ENCODE results near the gene EXOC3L1.
A peak's percentile ranks its signal among the peaks of the same experiment; 100 is the strongest.

Gene EXOC3L1

DNA sequence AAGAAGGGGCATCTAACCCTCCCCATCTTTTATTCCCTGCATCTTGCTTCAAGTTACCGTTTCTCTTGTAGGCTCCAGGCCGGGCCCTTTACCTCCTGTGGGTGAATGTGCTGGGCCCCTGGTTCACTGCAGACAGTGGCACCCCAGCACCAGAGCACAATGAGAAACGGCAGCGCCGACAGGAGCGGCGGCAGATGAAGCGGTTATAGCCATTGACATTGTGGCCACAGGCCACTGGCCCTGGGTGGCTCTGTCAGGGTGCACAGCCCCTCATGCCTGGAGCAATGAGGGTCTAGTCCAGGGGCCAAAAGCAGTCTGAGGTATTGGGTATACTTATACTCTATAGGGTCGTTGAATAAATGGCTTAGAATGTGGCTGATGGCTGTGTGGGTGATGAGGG is 39.0 kb upstream of the EXOC3L1 start:
- Histone ChIP-seq H3K27ac (no peak overlapping the region), H3K36me3 (replicated peaks) (peaks cover 52% of the 10 kb centered on the region), H3K4me3 (ENCODE audit: low read depth, low read length) (no peak overlapping the region), H3K27me3 (replicated peaks) (no peaks in the 10 kb centered on the region)
- TF ChIP-seq, protein P1, sequence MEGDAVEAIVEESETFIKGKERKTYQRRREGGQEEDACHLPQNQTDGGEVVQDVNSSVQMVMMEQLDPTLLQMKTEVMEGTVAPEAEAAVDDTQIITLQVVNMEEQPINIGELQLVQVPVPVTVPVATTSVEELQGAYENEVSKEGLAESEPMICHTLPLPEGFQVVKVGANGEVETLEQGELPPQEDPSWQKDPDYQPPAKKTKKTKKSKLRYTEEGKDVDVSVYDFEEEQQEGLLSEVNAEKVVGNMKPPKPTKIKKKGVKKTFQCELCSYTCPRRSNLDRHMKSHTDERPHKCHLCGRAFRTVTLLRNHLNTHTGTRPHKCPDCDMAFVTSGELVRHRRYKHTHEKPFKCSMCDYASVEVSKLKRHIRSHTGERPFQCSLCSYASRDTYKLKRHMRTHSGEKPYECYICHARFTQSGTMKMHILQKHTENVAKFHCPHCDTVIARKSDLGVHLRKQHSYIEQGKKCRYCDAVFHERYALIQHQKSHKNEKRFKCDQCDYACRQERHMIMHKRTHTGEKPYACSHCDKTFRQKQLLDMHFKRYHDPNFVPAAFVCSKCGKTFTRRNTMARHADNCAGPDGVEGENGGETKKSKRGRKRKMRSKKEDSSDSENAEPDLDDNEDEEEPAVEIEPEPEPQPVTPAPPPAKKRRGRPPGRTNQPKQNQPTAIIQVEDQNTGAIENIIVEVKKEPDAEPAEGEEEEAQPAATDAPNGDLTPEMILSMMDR (IDR thresholded peaks at IDR 0.05; ENCODE audit: low read depth, low read length, missing control alignments) = no peak
- no peak for DNase-seq
- in situ Hi-C loops (cut with HindIII; ENCODE audit: low pct_ligation_motif_present, low sequenced_read_pairs) = no loop called here

DNA sequence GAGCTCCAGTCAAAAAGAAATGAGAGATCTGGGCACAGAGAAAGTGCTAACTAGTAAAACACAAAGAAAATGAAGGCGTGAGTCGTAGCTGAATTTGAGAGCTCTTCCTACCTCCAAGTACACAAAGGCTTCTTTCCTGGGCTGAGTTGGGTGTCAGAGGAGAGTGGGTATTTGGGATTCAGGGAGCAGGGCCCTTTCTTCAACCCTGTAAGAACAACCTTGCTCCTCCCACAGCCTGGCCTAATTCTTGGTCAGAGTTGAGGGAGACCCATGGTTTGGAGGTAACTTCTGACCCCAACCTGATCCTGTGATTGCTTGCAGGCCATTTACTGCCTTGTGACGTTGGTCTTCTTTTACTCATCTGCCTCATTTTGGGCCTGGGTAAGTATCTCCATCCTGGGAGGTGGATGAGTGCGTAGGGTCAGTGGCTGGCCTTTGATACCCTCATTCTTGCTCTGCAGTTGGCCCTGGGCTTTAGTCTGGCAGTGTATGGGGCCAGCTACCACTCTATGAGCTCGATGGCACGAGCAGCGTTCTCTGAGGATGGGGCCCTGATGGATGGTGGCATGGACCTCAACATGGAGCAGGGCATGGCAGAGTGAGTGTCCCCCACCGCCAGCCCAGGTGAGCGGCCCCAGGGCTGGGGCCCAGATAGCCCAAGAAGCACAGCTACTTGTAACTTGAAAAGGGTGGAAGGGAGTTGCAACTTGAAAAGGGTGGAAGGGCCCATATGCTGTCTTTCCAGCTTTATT is 38.3 kb upstream of the EXOC3L1 start:
- no peak for DNase-seq
- Histone ChIP-seq H3K36me3 (replicated peaks) (peaks cover 48% of the 10 kb centered on the region), H3K4me3 (ENCODE audit: low read depth, low read length) (peak overlapping the region; percentile 98), H3K27me3 (replicated peaks) (no peaks in the 10 kb centered on the region), H3K27ac (no peak overlapping the region)
- in situ Hi-C loops (cut with HindIII; ENCODE audit: low pct_ligation_motif_present, low sequenced_read_pairs) = no loop called here
- TF ChIP-seq, protein P1 (IDR thresholded peaks at IDR 0.05; ENCODE audit: low read depth, low read length, missing control alignments) = no peak

DNA sequence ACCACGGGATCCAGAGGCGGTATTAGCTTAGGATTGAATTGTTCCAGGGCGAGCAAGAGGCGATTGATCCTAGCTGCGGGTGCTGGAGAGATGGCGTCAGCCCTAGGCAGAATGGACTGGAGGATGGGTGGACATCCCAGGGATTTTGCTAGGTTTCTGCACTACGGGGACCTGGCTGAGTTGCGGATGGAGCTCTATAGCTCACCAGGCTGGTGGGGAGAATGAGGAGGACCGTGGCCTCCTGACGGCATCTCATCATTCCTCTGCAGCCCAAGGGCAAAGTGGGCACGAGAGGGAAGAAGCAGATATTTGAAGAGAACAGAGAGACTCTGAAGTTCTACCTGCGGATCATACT is 37.6 kb upstream of the EXOC3L1 start:
- H3K27me3 ChIP-seq (replicated peaks) = no peaks in the 10 kb centered on the region
- in situ Hi-C loops (cut with HindIII; ENCODE audit: low pct_ligation_motif_present, low sequenced_read_pairs) = no loop called here
- TF ChIP-seq, protein P1 (IDR thresholded peaks at IDR 0.05; ENCODE audit: low read depth, low read length, missing control alignments) = no peak
- H3K36me3 ChIP-seq (replicated peaks) = peaks cover 44% of the 10 kb centered on the region
- peak overlapping the region; percentile 98 for H3K4me3 ChIP-seq (ENCODE audit: low read depth, low read length)
- peak overlapping the region; percentile 77 for H3K27ac ChIP-seq
- no peak for DNase-seq

DNA sequence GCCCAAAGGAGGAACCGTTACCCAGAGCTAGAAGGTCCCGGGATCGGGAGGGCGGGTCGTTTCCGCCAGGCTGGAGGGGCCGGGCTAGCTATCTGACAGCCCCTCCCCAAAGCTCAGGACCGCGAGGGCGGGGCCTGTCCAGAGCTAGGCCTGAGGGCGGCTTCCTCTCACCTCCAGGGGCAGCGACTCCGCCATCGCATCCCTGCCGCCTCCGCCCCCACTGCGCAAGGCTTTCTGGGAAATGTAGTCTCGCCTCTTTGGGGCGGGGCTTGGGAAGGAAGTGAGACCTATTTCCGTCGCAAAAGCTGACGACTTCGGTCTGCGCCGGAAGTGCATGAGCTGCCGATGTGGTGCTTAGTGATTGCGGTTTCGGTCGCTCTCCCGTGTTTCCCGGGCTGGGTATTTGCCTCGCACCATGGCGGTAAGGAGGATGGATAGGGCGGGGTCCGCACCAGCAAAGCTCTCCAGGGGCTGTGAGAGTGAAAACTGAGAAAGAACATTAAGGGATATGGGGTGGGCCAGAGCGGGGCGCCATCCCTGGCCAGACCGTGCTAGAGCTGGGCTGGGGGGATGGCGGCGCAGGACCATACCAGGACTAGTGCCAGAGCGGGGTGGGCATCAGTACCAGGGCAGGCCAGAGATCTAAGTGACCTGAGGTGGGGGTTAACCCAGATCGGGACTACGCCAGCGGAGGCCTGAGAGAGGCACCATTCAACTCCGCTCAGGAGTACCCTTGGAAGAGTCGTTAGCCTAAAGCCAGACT is 37.0 kb upstream of the EXOC3L1 start, which contains the start of gene TMEM208:
TSS of gene TMEM208 (plus strand) at position 327 of the 763 bp plus-strand sequence. CDS start at position 416, 89 bp downstream.
- H3K27ac ChIP-seq = peak within 1 kb of the TSS; percentile 77
- peak; percentile 98 for DNase-seq
- TF ChIP-seq, protein P1 (IDR thresholded peaks at IDR 0.05; ENCODE audit: low read depth, low read length, missing control alignments) = peak; percentile 32
- peak within 1 kb of the TSS; percentile 98 for H3K4me3 ChIP-seq (ENCODE audit: low read depth, low read length)
- in situ Hi-C loops (cut with HindIII; ENCODE audit: low pct_ligation_motif_present, low sequenced_read_pairs) = no loop called here
- H3K36me3 ChIP-seq (replicated peaks) = peaks cover 40% of the 10 kb centered on the region
- H3K27me3 ChIP-seq (replicated peaks) = no peaks in the 10 kb centered on the region

DNA sequence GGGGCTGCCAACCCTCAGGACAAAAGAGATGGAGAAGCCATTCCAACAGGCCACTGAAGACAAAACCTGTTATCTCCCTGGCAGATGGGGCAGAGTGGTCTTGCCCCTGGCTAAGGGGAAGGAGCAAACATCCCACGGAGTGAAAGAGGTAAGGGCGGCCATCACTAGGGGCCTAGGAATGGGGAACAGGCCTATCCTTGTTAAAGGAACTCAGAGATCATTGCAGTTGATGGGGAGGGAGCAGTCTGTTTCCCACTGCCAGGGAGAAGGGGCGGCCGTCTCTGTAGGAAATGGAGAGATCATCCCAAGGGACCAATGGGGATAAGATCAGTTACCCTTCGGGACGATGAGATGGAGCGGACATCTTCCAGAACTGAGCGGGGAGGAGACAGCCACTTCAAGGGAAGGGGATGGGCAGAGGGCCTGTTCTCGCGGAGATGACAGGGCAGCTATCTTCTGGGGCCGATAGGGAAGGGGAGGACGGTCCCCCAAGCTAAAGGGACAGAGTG is 36.4 kb upstream of the EXOC3L1 start:
- H3K27ac ChIP-seq = peak overlapping the region; percentile 77
- TF ChIP-seq, protein P1 (IDR thresholded peaks at IDR 0.05; ENCODE audit: low read depth, low read length, missing control alignments) = no peak
- H3K36me3 ChIP-seq (replicated peaks) = peaks cover 34% of the 10 kb centered on the region
- peak overlapping the region; percentile 98 for H3K4me3 ChIP-seq (ENCODE audit: low read depth, low read length)
- in situ Hi-C loops (cut with HindIII; ENCODE audit: low pct_ligation_motif_present, low sequenced_read_pairs) = no loop called here
- no peaks in the 10 kb centered on the region for H3K27me3 ChIP-seq (replicated peaks)
- DNase-seq = no peak

All from brain microvascular endothelial cell (primary cell).